Parathyroid adenoma (tissue), 2 donors: Measurements from ENCODE around the gene ANXA6.

Experiments used
- H2AFZ ChIP-seq: fragments of 300-600 bp; sonication (generic); one replicate; pipeline ENCODE4 v1.7.0; 2017; ENCODE audit warnings: antibody characterized with exemption, mild to moderate bottlenecking
- H3K27ac ChIP-seq: fragments of 300-600 bp; sonication (generic); one replicate; pipeline ENCODE4 v1.7.0; 2017
- H3K27me3 ChIP-seq: fragments of 300-600 bp; sonication (generic); one replicate; pipeline ENCODE4 v1.7.0; 2017; ENCODE audit warnings: low read length; ENCODE audit not compliant: control insufficient read depth, insufficient read depth
- H3K36me3 ChIP-seq: fragments of 300-600 bp; sonication (generic); one replicate; pipeline ENCODE4 v1.7.0; 2017; ENCODE audit warnings: low read length; ENCODE audit not compliant: control insufficient read depth, insufficient read depth
- H3K4me1 ChIP-seq: fragments of 300-600 bp; sonication (generic); one replicate; pipeline ENCODE4 v1.7.0; 2017; ENCODE audit warnings: control low read depth
- H3K4me2 ChIP-seq: fragments of 300-600 bp; sonication (generic); one replicate; pipeline ENCODE4 v1.7.0; 2017; ENCODE audit warnings: low read length
- H3K4me3 ChIP-seq: fragments of 300-600 bp; sonication (generic); one replicate; pipeline ENCODE4 v1.7.0; 2017; ENCODE audit warnings: low read depth, low read length
- H3K79me2 ChIP-seq: fragments of 300-600 bp; sonication (generic); one replicate; pipeline ENCODE4 v1.7.0; 2017; ENCODE audit warnings: control low read depth
- H3K9ac ChIP-seq: fragments of 300-600 bp; sonication (generic); one replicate; pipeline ENCODE4 v1.7.0; 2017; ENCODE audit warnings: mild to moderate bottlenecking
- H3K9me3 ChIP-seq: fragments of 300-600 bp; sonication (generic); one replicate; pipeline ENCODE4 v1.7.0; 2017; ENCODE audit warnings: low read length; ENCODE audit not compliant: control insufficient read depth
- CTCF ChIP-seq: fragments of 300-600 bp; sonication (generic); IDR thresholded peaks from one replicate; pipeline ENCODE4 v1.7.0; 2017; ENCODE audit warnings: antibody characterized with exemption, mild to moderate bottlenecking
- donor health status: primary hyperparathyroidism.

Gene ANXA6

GRCh38 chr5:151058301-151058700, 99.3 kb downstream of the ANXA6 start:
- H3K27ac ChIP-seq, result no peak overlapping the region
- no peak for TF ChIP-seq CTCF
- no peak overlapping the region for H3K4me2 ChIP-seq
- H2AFZ ChIP-seq, result no peak overlapping the region
- H3K36me3 ChIP-seq, result no peaks in the 10 kb centered on the region
- H3K27me3 ChIP-seq, result no peaks in the 10 kb centered on the region
- H3K9me3 ChIP-seq, result no peaks in the 10 kb centered on the region
- H3K4me1 ChIP-seq, result peaks cover 24% of the 10 kb centered on the region
- no peak overlapping the region for H3K4me3 ChIP-seq
- H3K79me2 ChIP-seq, result peaks cover 71% of the 10 kb centered on the region
- H3K9ac ChIP-seq, result no peak overlapping the region

- Histone ChIP-seq H2AFZ (no peak overlapping the region), H3K79me2 (peaks cover 65% of the 10 kb centered on the region), H3K4me3 (no peak overlapping the region), H3K36me3 (no peaks in the 10 kb centered on the region), H3K9ac (no peak overlapping the region), H3K4me1 (peaks cover 18% of the 10 kb centered on the region), H3K27ac (no peak overlapping the region), H3K9me3 (no peaks in the 10 kb centered on the region), H3K27me3 (no peaks in the 10 kb centered on the region), H3K4me2 (no peak overlapping the region)
- TF ChIP-seq CTCF, result no peak
These were observed 100.9 kb downstream of the ANXA6 start for GRCh38 chr5:151056379-151057325.

GRCh38 chr5:151055336-151055735, 102.2 kb downstream of the ANXA6 start:
- TF ChIP-seq CTCF, result no peak
- H3K79me2 ChIP-seq, result peaks cover 57% of the 10 kb centered on the region
- no peaks in the 10 kb centered on the region for H3K36me3 ChIP-seq
- H3K27ac ChIP-seq, result no peak overlapping the region
- no peaks in the 10 kb centered on the region for H3K27me3 ChIP-seq
- no peak overlapping the region for H3K4me2 ChIP-seq
- no peak overlapping the region for H3K4me3 ChIP-seq
- H3K9ac ChIP-seq, result no peak overlapping the region
- H3K9me3 ChIP-seq, result no peaks in the 10 kb centered on the region
- no peak overlapping the region for H2AFZ ChIP-seq
- H3K4me1 ChIP-seq, result peaks cover 18% of the 10 kb centered on the region

GRCh38 chr5:151054709-151055108, 102.9 kb downstream of the ANXA6 start:
- H3K27ac ChIP-seq, result no peak overlapping the region
- H3K4me2 ChIP-seq, result no peak overlapping the region
- no peaks in the 10 kb centered on the region for H3K36me3 ChIP-seq
- H3K9me3 ChIP-seq, result no peaks in the 10 kb centered on the region
- H3K79me2 ChIP-seq, result peaks cover 52% of the 10 kb centered on the region
- no peak for TF ChIP-seq CTCF
- H3K9ac ChIP-seq, result no peak overlapping the region
- H3K27me3 ChIP-seq, result no peaks in the 10 kb centered on the region
- no peak overlapping the region for H2AFZ ChIP-seq
- H3K4me3 ChIP-seq, result no peak overlapping the region
- H3K4me1 ChIP-seq, result peaks cover 12% of the 10 kb centered on the region
